CD14-positive monocyte (primary cell): ENCODE measurements around the gene FGGY. TPM values are rescaled to one million over a fixed set of nuclear protein-coding genes. Genes with fewer than 3 reads are reported as not detected.
"Not testable (repeated sequence)": the region's sequence is repeated elsewhere in the genome, so short reads cannot be mapped to it uniquely, and the experiment has no call there.

Source experiments
- DNase-seq, 3 donors: peaks; one replicate each; pipeline ENCODE4 v3.0.0-alpha.2; 2011 to 2022
- H2AFZ ChIP-seq: 2 replicates; pipeline ENCODE4 v1.6.0; 2012; ENCODE audit warnings: mild to moderate bottlenecking, low read depth, low read length, inconsistent platforms; ENCODE audit not compliant: insufficient read depth, poor library complexity, severe bottlenecking
- H3K27ac ChIP-seq, 2 donors: 1 replicate in 1 of 2; 2 replicates in 1 of 2; pipeline ENCODE4 v1.5.1; 2012 to 2013; ENCODE audit warnings: low read length in 2 of 2, control low read depth in 1 of 2, inconsistent platforms in 1 of 2, low read depth in 1 of 2, mild to moderate bottlenecking in 1 of 2
- H3K27me3 ChIP-seq, 2 donors: one replicate each; pipeline versions ENCODE4 v1.6.0 to v1.6.1; 2011 to 2013; ENCODE audit warnings: low read length in 2 of 2; ENCODE audit not compliant: control insufficient read depth in 2 of 2, insufficient read depth in 2 of 2
- H3K36me3 ChIP-seq, 2 donors: replicated peaks in 1 of 2; 1 replicate in 1 of 2; 2 replicates in 1 of 2; pipeline versions ENCODE4 v1.5.1 to v1.6.1; 2012 to 2013; ENCODE audit warnings: low read length in 2 of 2, control low read depth in 1 of 2, inconsistent platforms in 1 of 2, mild to moderate bottlenecking in 1 of 2; ENCODE audit not compliant: insufficient read depth in 2 of 2, control insufficient read depth in 1 of 2
- H3K4me1 ChIP-seq, 2 donors: 1 replicate in 1 of 2; 2 replicates in 1 of 2; pipeline versions ENCODE4 v1.5.1 to v1.6.1; 2012 to 2013; ENCODE audit warnings: low read length in 2 of 2, control low read depth in 1 of 2, inconsistent platforms in 1 of 2, mild to moderate bottlenecking in 1 of 2, moderate library complexity in 1 of 2; ENCODE audit not compliant: insufficient read depth in 2 of 2, control insufficient read depth in 1 of 2
- H3K4me2 ChIP-seq: replicated peaks from 2 replicates; pipeline ENCODE3; 2012; ENCODE audit warnings: low read length, moderate library complexity, mild to moderate bottlenecking; ENCODE audit not compliant: poor library complexity, severe bottlenecking; ENCODE audit errors: extremely low read depth
- H3K4me3 ChIP-seq, 3 experiments: fragments of 200-600 bp in 1 of 3; sonication (generic) in 1 of 3; replicated peaks in 1 of 3; 1 replicate in 2 of 3; 2 replicates in 1 of 3; pipeline ENCODE4 v1.5.1; 2011 to 2013; ENCODE audit warnings: low read length in 3 of 3, mild to moderate bottlenecking in 3 of 3, control low read depth in 2 of 3, low read depth in 2 of 3, inconsistent platforms in 1 of 3, moderate library complexity in 1 of 3
- H3K79me2 ChIP-seq: 2 replicates; pipeline ENCODE4 v1.6.0; 2012; ENCODE audit warnings: mild to moderate bottlenecking, control low read depth, inconsistent platforms, low read length, moderate library complexity; ENCODE audit not compliant: insufficient read depth
- H3K9ac ChIP-seq: 2 replicates; pipeline ENCODE4 v1.6.0; 2017; ENCODE audit warnings: low read length, mild to moderate bottlenecking; ENCODE audit not compliant: insufficient read depth, poor library complexity, severe bottlenecking
- H3K9me3 ChIP-seq, 2 donors: replicated peaks in 1 of 2; 1 replicate in 1 of 2; 2 replicates in 1 of 2; pipeline versions ENCODE4 v1.5.1 to v1.6.1; 2012 to 2013; ENCODE audit warnings: low read length in 2 of 2, control low read depth in 1 of 2; ENCODE audit not compliant: control insufficient read depth in 1 of 2, insufficient read depth in 1 of 2
- H4K20me1 ChIP-seq: 2 replicates; pipeline ENCODE4 v1.6.0; 2012; ENCODE audit warnings: mild to moderate bottlenecking, low read length, control low read depth, moderate library complexity; ENCODE audit not compliant: insufficient read depth
- H3K27ac Mint-ChIP-seq, 7 donors: one replicate each; pipeline ENCODE4 v1.8.0; 2020; ENCODE audit warnings: mild to moderate bottlenecking in 7 of 7, mixed read lengths in 7 of 7, moderate library complexity in 6 of 7, inconsistent platforms in 2 of 7
- H3K27me3 Mint-ChIP-seq, 3 donors: one replicate each; pipeline ENCODE4 v1.8.0; 2021 to 2022; ENCODE audit warnings: low read depth in 3 of 3, mild to moderate bottlenecking in 3 of 3, mixed read lengths in 3 of 3, moderate library complexity in 3 of 3, inconsistent platforms in 1 of 3
- H3K36me3 Mint-ChIP-seq, 2 donors: one replicate each; pipeline ENCODE4 v1.8.0; 2020; ENCODE audit warnings: mixed read lengths in 2 of 2, inconsistent platforms in 1 of 2, mild to moderate bottlenecking in 1 of 2
- H3K4me1 Mint-ChIP-seq: one replicate; pipeline ENCODE4 v1.8.0; 2020; ENCODE audit warnings: mild to moderate bottlenecking, mixed read lengths
- H3K4me3 Mint-ChIP-seq, 2 donors: one replicate each; pipeline ENCODE4 v1.8.0; 2020; ENCODE audit warnings: mild to moderate bottlenecking in 2 of 2, mixed read lengths in 2 of 2, moderate library complexity in 1 of 2
- H3K9me3 Mint-ChIP-seq, 7 donors: one replicate each; pipeline ENCODE4 v1.8.0; 2020 to 2022; ENCODE audit warnings: mixed read lengths in 7 of 7, mild to moderate bottlenecking in 6 of 7, moderate library complexity in 6 of 7, inconsistent platforms in 2 of 7
- whole genome bisulfite sequencing: methylation state at CpG from one replicate; pipeline ENCODE4 v1.1.5; 2013; ENCODE audit warnings: missing lambda C conversion rate; ENCODE audit not compliant: insufficient coverage; 5-methylcytosine and 5-hydroxymethylcytosine counted together
- intact Hi-C, 2 donors: fragments of 100-400 bp; cut with micrococcal nuclease; formaldehyde crosslinking; loops; one replicate each; pipeline versions ENCODE4 v1.15.0 to v1.15.1; 2023
- polyA plus RNA-seq, 3 donors: library from polyadenylated mRNA; depleted of rRNA in 1 of 3; unstranded in 2 of 3; stranded (reverse) in 1 of 3; fragments of 300-500 nt in 2 of 3; fragments of >200 nt in 1 of 3; fragmentation: Illumina TruSeq in 2 of 3; gene quantifications; 1 replicate in 2 of 3; 2 replicates in 1 of 3; pipeline ENCODE4 v1.2.3, GENCODE V29; 2012 to 2021
- TF ChIP-seq, protein P1 (sequence below): fragments of 200-600 bp; IDR thresholded peaks from one replicate; pipeline ENCODE4 v1.8.0; 2022; ENCODE audit warnings: antibody characterized with exemption, mild to moderate bottlenecking

Gene FGGY
- polyA plus RNA-seq, 3 donors = 2.3 to 4.3 (median 2.9) TPM

DNA sequence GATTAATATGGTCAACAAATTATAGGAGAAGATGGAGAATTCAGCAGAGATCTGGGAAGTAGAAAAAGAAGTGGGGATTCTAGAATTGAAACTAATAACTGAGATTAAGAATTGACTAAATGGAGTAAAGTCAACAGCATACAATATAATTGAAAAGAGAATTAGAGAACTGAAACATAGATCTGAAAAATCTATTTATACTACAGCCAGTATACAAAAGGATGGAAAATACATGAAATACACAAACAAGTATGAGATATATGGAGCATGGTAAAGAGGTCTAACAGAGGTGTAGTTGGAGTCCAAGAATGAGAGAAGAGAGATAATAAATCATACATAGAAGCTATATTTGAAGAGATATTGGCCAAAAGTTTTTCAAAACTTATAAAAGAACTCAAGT, 235.2 kb downstream of the FGGY start:
- peaks cover 0 to 4% of the 10 kb centered on the region in 2 donors for H3K9me3 ChIP-seq
- H3K27me3 ChIP-seq = no peaks in the 10 kb centered on the region
- H3K4me1 ChIP-seq = no peaks in the 10 kb centered on the region
- no peak for DNase-seq
- Mint-ChIP-seq H3K27me3 (no peaks in the 10 kb centered on the region), H3K36me3 (no peaks in the 10 kb centered on the region), H3K27ac (no peak overlapping the region), H3K4me3 (no peak overlapping the region), H3K9me3 (peaks cover 0 to 22% (median 7%) of the 10 kb centered on the region in 7 donors), H3K4me1 (no peaks in the 10 kb centered on the region)
- H3K36me3 ChIP-seq = no peaks in the 10 kb centered on the region
- intact Hi-C loops = no loop called here
- no peaks in the 10 kb centered on the region for H4K20me1 ChIP-seq
- H3K4me2 ChIP-seq = no peak overlapping the region
- TF ChIP-seq, protein P1, sequence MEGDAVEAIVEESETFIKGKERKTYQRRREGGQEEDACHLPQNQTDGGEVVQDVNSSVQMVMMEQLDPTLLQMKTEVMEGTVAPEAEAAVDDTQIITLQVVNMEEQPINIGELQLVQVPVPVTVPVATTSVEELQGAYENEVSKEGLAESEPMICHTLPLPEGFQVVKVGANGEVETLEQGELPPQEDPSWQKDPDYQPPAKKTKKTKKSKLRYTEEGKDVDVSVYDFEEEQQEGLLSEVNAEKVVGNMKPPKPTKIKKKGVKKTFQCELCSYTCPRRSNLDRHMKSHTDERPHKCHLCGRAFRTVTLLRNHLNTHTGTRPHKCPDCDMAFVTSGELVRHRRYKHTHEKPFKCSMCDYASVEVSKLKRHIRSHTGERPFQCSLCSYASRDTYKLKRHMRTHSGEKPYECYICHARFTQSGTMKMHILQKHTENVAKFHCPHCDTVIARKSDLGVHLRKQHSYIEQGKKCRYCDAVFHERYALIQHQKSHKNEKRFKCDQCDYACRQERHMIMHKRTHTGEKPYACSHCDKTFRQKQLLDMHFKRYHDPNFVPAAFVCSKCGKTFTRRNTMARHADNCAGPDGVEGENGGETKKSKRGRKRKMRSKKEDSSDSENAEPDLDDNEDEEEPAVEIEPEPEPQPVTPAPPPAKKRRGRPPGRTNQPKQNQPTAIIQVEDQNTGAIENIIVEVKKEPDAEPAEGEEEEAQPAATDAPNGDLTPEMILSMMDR = no peak
- H3K4me3 ChIP-seq = no peak overlapping the region
- H3K27ac ChIP-seq = no peak overlapping the region
- H3K9ac ChIP-seq = no peak overlapping the region
- no peak overlapping the region for H2AFZ ChIP-seq
- no peaks in the 10 kb centered on the region for H3K79me2 ChIP-seq

DNA sequence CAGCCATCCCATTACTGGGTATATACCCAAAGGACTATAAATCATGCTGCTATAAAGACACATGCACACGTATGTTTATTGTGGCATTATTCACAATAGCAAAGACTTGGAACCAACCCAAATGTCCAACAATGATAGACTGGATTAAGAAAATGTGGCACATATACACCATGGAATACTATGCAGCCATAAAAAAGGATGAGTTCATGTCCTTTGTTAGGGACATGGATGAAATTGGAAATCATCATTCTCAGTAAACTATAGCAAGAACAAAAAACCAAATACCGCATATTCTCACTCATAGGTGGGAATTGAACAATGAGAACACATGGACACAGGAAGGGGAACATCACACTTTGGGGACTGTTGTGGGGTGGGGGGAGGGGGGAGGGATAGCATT, 241.6 kb downstream of the FGGY start:
- H3K4me3 ChIP-seq, intact Hi-C loops, H3K36me3 Mint-ChIP-seq, H3K9me3 ChIP-seq, H3K79me2 ChIP-seq, H3K4me3 Mint-ChIP-seq, H3K27me3 ChIP-seq, H3K27ac Mint-ChIP-seq, H3K4me2 ChIP-seq, H3K27me3 Mint-ChIP-seq, H3K36me3 ChIP-seq, H3K4me1 ChIP-seq, DNase-seq, H3K9ac ChIP-seq, H3K27ac ChIP-seq, H4K20me1 ChIP-seq, H2AFZ ChIP-seq: not testable (repeated sequence)
- Mint-ChIP-seq H3K9me3 (peaks cover 0 to 14% (median 7%) of the 10 kb centered on the region in 7 donors), H3K4me1 (peaks cover 10% of the 10 kb centered on the region)
- no CpG with 5 or more reads among the region's 2 CpGs for WGBS
